HepG2 (cell line): ENCODE results near the gene CCDC158. TPM values are rescaled to one million over a fixed set of nuclear protein-coding genes. Genes with fewer than 3 reads are reported as not detected.

Experiments
- ATAC-seq: fragments of 200-7000 bp; cut with Tn5 transposase; 3 replicates; pipeline ENCODE4 v1.9.1; 2020; ENCODE audit warnings: mild to moderate bottlenecking, moderate library complexity
- BruUV-seq: library from RNA; stranded (reverse); fragments of 400-500 nt; replicated peaks from 2 replicates; lab custom pipeline; 2021; lab: Mats Ljungman, UMichigan
- CTCF ChIA-PET: fragments of 300-600 bp; formaldehyde crosslinking; extraction: SDS; loops from one replicate; lab custom pipeline; 2021; ENCODE audit warnings: low total read pairs, inconsistent platforms, low intra/inter-chr PET ratio; lab: Yijun Ruan, JAX
- POLR2A ChIA-PET: fragments of 350-600 bp; sonication (Branson Sonifier 250); formaldehyde crosslinking; loops from one replicate; lab custom pipeline; 2020; ENCODE audit warnings: antibody characterized with exemption, inconsistent platforms; lab: Yijun Ruan, JAX
- DNase-seq: peaks from one replicate; pipeline ENCODE4 v3.0.0-alpha.2; 2015; ENCODE audit warnings: low spot score
- FAIRE-seq: peaks from 3 replicates; lab custom pipeline; 2011; peaks lifted over from hg19 to GRCh38; lab: Jason Lieb, UNC
- H2AFZ ChIP-seq: one replicate; pipeline ENCODE4 v1.6.1; 2011; ENCODE audit warnings: low read length, inconsistent platforms
- H3K27ac ChIP-seq: fragments of 300-600 bp; 3 replicates; pipeline ENCODE4 v1.8.0; 2011; ENCODE audit warnings: mixed run types, mild to moderate bottlenecking, mixed read lengths, low read length, inconsistent platforms; ENCODE audit not compliant: insufficient read depth; ENCODE audit errors: extremely low read length
- H3K27me3 ChIP-seq, 2 experiments: fragments of 200-600 bp in 1 of 2; 2 replicates in 1 of 2; 3 replicates in 1 of 2; pipeline versions ENCODE4 v1.6.0 to v1.8.0; 2011; ENCODE audit warnings: low read length in 2 of 2, mild to moderate bottlenecking in 2 of 2, moderate library complexity in 2 of 2, inconsistent platforms in 1 of 2; ENCODE audit not compliant: insufficient read depth in 2 of 2, control insufficient read depth in 1 of 2
- H3K36me3 ChIP-seq, 2 experiments: fragments of 200-600 bp in 1 of 2; replicated peaks in 1 of 2; 2 replicates in 1 of 2; 3 replicates in 1 of 2; pipeline versions ENCODE4 v1.5.1 to v1.8.0; 2011; ENCODE audit warnings: low read length in 2 of 2, inconsistent platforms in 1 of 2; ENCODE audit not compliant: insufficient read depth in 2 of 2, control insufficient read depth in 1 of 2
- H3K4me1 ChIP-seq: 2 replicates; pipeline ENCODE4 v1.5.1; 2012; ENCODE audit warnings: low read length, inconsistent platforms; ENCODE audit not compliant: insufficient read depth
- H3K4me2 ChIP-seq: 2 replicates; pipeline ENCODE4 v1.6.0; 2011; ENCODE audit warnings: low read depth, low read length, inconsistent platforms
- H3K4me3 ChIP-seq, 3 experiments: fragments of 200-600 bp in 1 of 3; sonication (generic), shearing (Covaris generic) in 1 of 3; replicated peaks in 1 of 3; 2 replicates each; pipeline ENCODE4 v1.5.1; 2011 to 2016; ENCODE audit warnings: low read length in 3 of 3, inconsistent platforms in 2 of 3, low read depth in 2 of 3, mild to moderate bottlenecking in 2 of 3, control low read depth in 1 of 3, mixed read lengths in 1 of 3; ENCODE audit not compliant: insufficient read depth in 1 of 3
- H3K79me2 ChIP-seq: one replicate; pipeline ENCODE4 v1.6.1; 2011; ENCODE audit warnings: low read length, inconsistent platforms; ENCODE audit not compliant: insufficient read depth
- H3K9ac ChIP-seq: 2 replicates; pipeline ENCODE4 v1.6.0; 2011; ENCODE audit warnings: mild to moderate bottlenecking, low read depth, low read length, inconsistent platforms; ENCODE audit not compliant: insufficient read depth
- H3K9me3 ChIP-seq: 2 replicates; pipeline ENCODE4 v1.5.1; 2012; ENCODE audit warnings: mild to moderate bottlenecking, low read length
- H4K20me1 ChIP-seq: 2 replicates; pipeline ENCODE4 v1.6.0; 2011; ENCODE audit warnings: inconsistent platforms, mild to moderate bottlenecking, low read length, moderate library complexity; ENCODE audit not compliant: insufficient read depth
- ERF ChIP-seq: IDR thresholded peaks from 2 replicates; pipeline ENCODE4 v1.6.1; 2018; ENCODE audit warnings: missing biosample characterization, missing genetic modification reagents
- GABPA ChIP-seq, 2 experiments: IDR thresholded peaks; 2 replicates each; pipeline ENCODE4 v1.6.1; 2011 to 2016; ENCODE audit warnings: low read depth in 2 of 2, low read length in 1 of 2, missing biosample characterization in 1 of 2, missing genetic modification characterization in 1 of 2
- HNRNPK ChIP-seq: fragments of 200-400 bp; formaldehyde crosslinking; IDR thresholded peaks from 2 replicates; pipeline ENCODE4 v1.6.1; 2018; ENCODE audit warnings: low read length, low read depth, moderate library complexity, mild to moderate bottlenecking; ENCODE audit not compliant: poor library complexity, severe bottlenecking
- JUND ChIP-seq: sonication (generic); formaldehyde crosslinking; IDR thresholded peaks from 2 replicates; pipeline ENCODE4 v1.8.0; 2022; ENCODE audit warnings: mild to moderate bottlenecking, missing genetic modification reagents
- KLF16 ChIP-seq, 2 experiments: sonication (generic) in 1 of 2; formaldehyde crosslinking in 1 of 2; IDR thresholded peaks; 2 replicates each; pipeline versions ENCODE4 v1.6.1 to v1.8.0; 2016 to 2023; ENCODE audit warnings: missing genetic modification reagents in 2 of 2, missing compliant biosample characterization in 1 of 2
- KLF9 ChIP-seq: IDR thresholded peaks from 2 replicates; pipeline ENCODE4 v1.6.1; 2016; ENCODE audit warnings: low read depth
- MYC ChIP-seq: sonication (generic); formaldehyde crosslinking; IDR thresholded peaks from 2 replicates; pipeline ENCODE4 v1.9.0; 2021; ENCODE audit warnings: missing genetic modification reagents, borderline replicate concordance
- SIX4 ChIP-seq: sonication (generic); formaldehyde crosslinking; IDR thresholded peaks from 2 replicates; pipeline ENCODE4 v1.4.0; 2020; ENCODE audit warnings: missing genetic modification reagents
- SMARCC2 ChIP-seq: fragments of 450-650 bp; IDR thresholded peaks from 2 replicates; pipeline ENCODE4 v1.6.1; 2017; ENCODE audit warnings: antibody characterized with exemption, mild to moderate bottlenecking
- SRF ChIP-seq: IDR thresholded peaks from 2 replicates; pipeline ENCODE4 v1.6.1; 2011; ENCODE audit warnings: mild to moderate bottlenecking, low read depth, low read length, moderate library complexity
- STAT6 ChIP-seq: sonication (generic); formaldehyde crosslinking; IDR thresholded peaks from 2 replicates; pipeline ENCODE4 v1.4.0; 2020; ENCODE audit warnings: missing genetic modification reagents, mild to moderate bottlenecking, borderline replicate concordance
- THAP11 ChIP-seq: IDR thresholded peaks from 2 replicates; pipeline ENCODE4 v1.6.1; 2016; ENCODE audit warnings: missing biosample characterization, missing genetic modification reagents
- ZFP37 ChIP-seq: sonication (generic); formaldehyde crosslinking; IDR thresholded peaks from 2 replicates; pipeline ENCODE4 v1.4.0; 2020; ENCODE audit warnings: missing genetic modification reagents, borderline replicate concordance
- ZNF143 ChIP-seq: sonication (generic); formaldehyde crosslinking; IDR thresholded peaks from 2 replicates; pipeline ENCODE4 v1.4.0; 2020; ENCODE audit warnings: missing genetic modification reagents
- ZNF329 ChIP-seq: sonication (generic); formaldehyde crosslinking; IDR thresholded peaks from 2 replicates; pipeline ENCODE4 v1.9.0; 2021; ENCODE audit warnings: low read depth, mild to moderate bottlenecking, missing genetic modification reagents
- ZNF382 ChIP-seq: sonication (generic); formaldehyde crosslinking; IDR thresholded peaks from 2 replicates; pipeline ENCODE4 v1.5.0; 2020; ENCODE audit warnings: missing genetic modification reagents, mild to moderate bottlenecking, borderline replicate concordance
- WGBS: methylation state at CpG from one replicate; pipeline ENCODE4 v1.1.6; 2017; ENCODE audit warnings: low lambda C conversion rate; 5-methylcytosine and 5-hydroxymethylcytosine counted together
- in situ Hi-C: cut with HindIII; loops from 2 replicates; pipeline ENCODE4 v1.10.0; 2017; ENCODE audit warnings: low pct_unique_long_range_greater_than_20kb; ENCODE audit not compliant: extremely low pct_ligation_motif_present
- intact Hi-C: fragments of 100-400 bp; cut with micrococcal nuclease; formaldehyde crosslinking; loops from one replicate; pipeline ENCODE4 v1.10.0; 2022; ENCODE audit not compliant: unreplicated experiment
- polyA plus RNA-seq, 8 experiments: library from polyadenylated mRNA; depleted of rRNA in 3 of 8; stranded (reverse) in 7 of 8; unstranded in 1 of 8; fragments of >200 nt; fragmentation: Illumina TruSeq in 4 of 8; extraction: Trizol in 4 of 8; gene quantifications; 2 replicates each; pipeline versions ENCODE4 v1.2.1 to v1.2.3, GENCODE V29; 2011 to 2016; ENCODE audit warnings: low read depth in 4 of 8, missing spikeins in 1 of 8, mixed read lengths in 1 of 8; ENCODE audit not compliant: insufficient read depth in 1 of 8
- total RNA-seq, 5 experiments: library from RNA; depleted of rRNA; stranded (reverse); fragments of >200 nt; fragmentation: Illumina TruSeq; extraction: Trizol; gene quantifications; 2 replicates each; pipeline ENCODE4 v1.2.3, GENCODE V29; 2016; ENCODE audit warnings: low read depth in 1 of 5
- TF ChIP-seq, protein P1 (sequence below): sonication (generic); formaldehyde crosslinking; IDR thresholded peaks from 2 replicates; pipeline ENCODE4 v1.4.0; 2020; ENCODE audit warnings: missing genetic modification reagents, borderline replicate concordance
- TF ChIP-seq, protein P2 (sequence below): sonication (generic); IDR thresholded peaks from 2 replicates; pipeline ENCODE4 v1.6.1; 2016; ENCODE audit warnings: low read depth, borderline replicate concordance

CCDC158 gene
- total and polyA plus RNA-seq, 2 of the 13 experiments (the other 11 are each of a cell fraction or from before 2014, with no cell fraction given): not detected

- no peak for FAIRE-seq
- Histone ChIP-seq H3K4me2 (no peak overlapping the region), H2AFZ (no peak overlapping the region), H3K4me1 (no peaks in the 10 kb centered on the region), H3K9me3 (no peaks in the 10 kb centered on the region), H3K27ac (no peak overlapping the region), H3K4me3 (no peak overlapping the region), H3K27me3 (no peaks in the 10 kb centered on the region), H3K9ac (no peak overlapping the region), H3K79me2 (no peaks in the 10 kb centered on the region), H4K20me1 (no peaks in the 10 kb centered on the region), H3K36me3 (no peaks in the 10 kb centered on the region)
- no peak for DNase-seq
- in situ Hi-C loops: no loop called here
- no peak for ATAC-seq
- ChIA-PET CTCF (no interaction called here), POLR2A (no interaction called here)
- WGBS: 79% methylated on average over 18 of the region's 18 CpGs
- no TSS peak for BruUV-seq
- intact Hi-C loops: no loop called here
- TF ChIP-seq KLF16 (CRISPR knock-in tag; IDR thresholded peaks at IDR 0.05) (no peak), ZNF143 (no peak), MYC (CRISPR knock-in tag) (no peak), JUND (no peak), ZFP37 (CRISPR knock-in tag) (no peak), SRF (no peak), ZNF329 (CRISPR knock-in tag) (no peak), KLF9 (CRISPR knock-in tag) (no peak), SMARCC2 (no peak), SIX4 (CRISPR knock-in tag) (no peak), GABPA (IDR thresholded peaks at IDR 0.05; ENCODE audit: low read depth, low read length) (no peak), GABPA (CRISPR knock-in tag; IDR thresholded peaks at IDR 0.05; ENCODE audit: low read depth) (no peak), STAT6 (CRISPR knock-in tag) (no peak), HNRNPK (no peak), ZNF382 (CRISPR knock-in tag) (no peak), ERF (CRISPR knock-in tag) (no peak), THAP11 (CRISPR knock-in tag) (no peak)
- TF ChIP-seq, protein P1, sequence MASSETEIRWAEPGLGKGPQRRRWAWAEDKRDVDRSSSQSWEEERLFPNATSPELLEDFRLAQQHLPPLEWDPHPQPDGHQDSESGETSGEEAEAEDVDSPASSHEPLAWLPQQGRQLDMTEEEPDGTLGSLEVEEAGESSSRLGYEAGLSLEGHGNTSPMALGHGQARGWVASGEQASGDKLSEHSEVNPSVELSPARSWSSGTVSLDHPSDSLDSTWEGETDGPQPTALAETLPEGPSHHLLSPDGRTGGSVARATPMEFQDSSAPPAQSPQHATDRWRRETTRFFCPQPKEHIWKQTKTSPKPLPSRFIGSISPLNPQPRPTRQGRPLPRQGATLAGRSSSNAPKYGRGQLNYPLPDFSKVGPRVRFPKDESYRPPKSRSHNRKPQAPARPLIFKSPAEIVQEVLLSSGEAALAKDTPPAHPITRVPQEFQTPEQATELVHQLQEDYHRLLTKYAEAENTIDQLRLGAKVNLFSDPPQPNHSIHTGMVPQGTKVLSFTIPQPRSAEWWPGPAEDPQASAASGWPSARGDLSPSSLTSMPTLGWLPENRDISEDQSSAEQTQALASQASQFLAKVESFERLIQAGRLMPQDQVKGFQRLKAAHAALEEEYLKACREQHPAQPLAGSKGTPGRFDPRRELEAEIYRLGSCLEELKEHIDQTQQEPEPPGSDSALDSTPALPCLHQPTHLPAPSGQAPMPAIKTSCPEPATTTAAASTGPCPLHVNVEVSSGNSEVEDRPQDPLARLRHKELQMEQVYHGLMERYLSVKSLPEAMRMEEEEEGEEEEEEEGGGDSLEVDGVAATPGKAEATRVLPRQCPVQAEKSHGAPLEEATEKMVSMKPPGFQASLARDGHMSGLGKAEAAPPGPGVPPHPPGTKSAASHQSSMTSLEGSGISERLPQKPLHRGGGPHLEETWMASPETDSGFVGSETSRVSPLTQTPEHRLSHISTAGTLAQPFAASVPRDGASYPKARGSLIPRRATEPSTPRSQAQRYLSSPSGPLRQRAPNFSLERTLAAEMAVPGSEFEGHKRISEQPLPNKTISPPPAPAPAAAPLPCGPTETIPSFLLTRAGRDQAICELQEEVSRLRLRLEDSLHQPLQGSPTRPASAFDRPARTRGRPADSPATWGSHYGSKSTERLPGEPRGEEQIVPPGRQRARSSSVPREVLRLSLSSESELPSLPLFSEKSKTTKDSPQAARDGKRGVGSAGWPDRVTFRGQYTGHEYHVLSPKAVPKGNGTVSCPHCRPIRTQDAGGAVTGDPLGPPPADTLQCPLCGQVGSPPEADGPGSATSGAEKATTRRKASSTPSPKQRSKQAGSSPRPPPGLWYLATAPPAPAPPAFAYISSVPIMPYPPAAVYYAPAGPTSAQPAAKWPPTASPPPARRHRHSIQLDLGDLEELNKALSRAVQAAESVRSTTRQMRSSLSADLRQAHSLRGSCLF (CRISPR knock-in tag): no peak
- TF ChIP-seq, protein P2, sequence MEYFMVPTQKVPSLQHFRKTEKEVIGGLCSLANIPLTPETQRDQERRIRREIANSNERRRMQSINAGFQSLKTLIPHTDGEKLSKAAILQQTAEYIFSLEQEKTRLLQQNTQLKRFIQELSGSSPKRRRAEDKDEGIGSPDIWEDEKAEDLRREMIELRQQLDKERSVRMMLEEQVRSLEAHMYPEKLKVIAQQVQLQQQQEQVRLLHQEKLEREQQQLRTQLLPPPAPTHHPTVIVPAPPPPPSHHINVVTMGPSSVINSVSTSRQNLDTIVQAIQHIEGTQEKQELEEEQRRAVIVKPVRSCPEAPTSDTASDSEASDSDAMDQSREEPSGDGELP: no peak
These were observed 666 bp downstream of the CCDC158 start for GRCh38 chr4:76420188-76420761.
